NCI-H748 (cell line): ENCODE measurements around the gene ANKS3.
A peak's percentile ranks its signal among the peaks of the same experiment; 100 is the strongest.

Experiments used
- DNase-seq: peaks from one replicate; lab custom pipeline; 2025; ENCODE audit not compliant: unreplicated experiment; lab: John Stamatoyannopoulos, UW

ANKS3 gene

DNA sequence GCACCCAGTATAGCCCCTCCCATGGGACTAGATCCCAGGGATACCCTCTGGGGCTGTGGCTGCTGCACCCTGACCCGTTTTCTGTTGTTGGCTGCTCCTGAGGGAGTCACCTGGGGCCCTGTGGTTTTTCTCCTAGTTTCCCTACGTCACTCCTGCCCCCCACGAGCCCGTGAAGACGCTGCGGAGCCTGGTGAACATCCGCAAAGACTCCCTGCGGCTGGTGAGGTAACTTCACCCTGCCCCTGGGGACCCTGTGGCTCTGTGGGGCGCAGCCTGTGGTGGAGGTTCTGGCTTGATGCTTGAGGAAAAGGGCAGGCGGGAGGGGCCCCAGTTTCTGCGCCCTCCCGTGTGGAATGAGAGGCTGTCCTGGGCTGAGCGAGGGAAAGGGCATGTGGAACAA lies 82.2 kb downstream of the ANKS3 start:
- no peak for DNase-seq

DNA sequence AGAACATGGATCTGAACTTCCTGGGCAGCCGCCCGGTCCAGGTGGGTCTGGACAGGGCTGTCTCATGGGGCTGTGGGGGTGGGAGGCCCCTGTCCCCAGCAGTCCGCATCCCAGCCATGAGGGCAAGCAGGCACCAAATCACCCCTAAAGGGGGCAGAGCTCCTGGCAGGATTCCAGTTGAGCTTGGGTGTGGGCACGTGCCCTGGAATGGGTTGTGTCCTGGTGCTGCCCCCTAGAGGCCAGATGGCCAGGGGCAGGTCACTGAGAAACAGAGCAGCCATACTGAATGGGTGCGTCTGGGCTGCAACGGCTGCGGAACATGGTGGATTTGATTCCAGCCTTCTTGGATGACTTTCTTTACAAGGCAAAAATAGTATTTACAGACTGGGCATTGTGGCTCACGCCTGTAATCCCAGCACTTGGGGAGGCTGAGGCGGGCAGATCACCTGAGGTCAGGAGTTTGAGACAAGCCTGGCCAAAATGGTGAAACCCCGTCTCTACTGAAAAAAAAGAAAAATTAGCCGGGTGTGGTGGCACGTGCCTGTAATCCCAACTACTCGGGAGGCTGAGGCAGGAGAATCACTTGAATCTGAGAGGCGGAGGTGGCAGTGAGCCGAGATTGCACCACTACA lies 83.5 kb downstream of the ANKS3 start:
- peak; percentile 69 for DNase-seq

DNA sequence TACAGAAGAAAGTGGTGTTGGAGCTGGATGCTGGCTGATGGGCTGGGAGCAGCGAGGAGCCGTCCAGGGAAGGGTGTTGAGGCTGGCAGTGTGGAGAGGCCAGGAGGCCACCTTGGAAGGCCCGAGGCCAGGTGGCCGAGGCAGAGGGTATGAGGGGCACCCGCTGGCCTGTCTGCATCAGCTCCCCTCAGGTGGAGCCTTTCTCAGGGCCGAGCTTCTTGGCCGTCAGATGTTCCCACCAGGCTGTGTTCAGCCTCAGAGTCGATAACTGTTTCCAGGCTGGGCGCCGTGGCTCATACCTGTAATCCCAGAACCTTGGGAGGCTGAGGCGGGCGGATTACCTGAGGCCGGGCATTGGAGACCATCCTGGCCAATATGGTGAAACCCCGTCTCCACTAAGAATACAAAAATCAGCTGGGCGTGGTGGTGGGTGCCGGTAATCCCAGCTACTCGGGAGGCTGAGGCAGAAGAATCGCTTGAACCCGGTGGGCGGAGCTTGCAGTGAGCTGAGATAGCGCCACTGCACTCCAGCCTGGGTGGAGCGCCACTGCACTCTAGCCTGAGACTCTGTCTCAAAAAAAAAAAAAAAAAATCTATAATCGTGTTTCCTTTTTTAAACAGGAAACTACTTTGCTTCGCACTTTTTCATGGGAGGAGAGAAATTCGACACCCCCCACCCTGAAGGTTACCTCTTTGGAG lies 84.2 kb downstream of the ANKS3 start:
- no peak for DNase-seq

DNA sequence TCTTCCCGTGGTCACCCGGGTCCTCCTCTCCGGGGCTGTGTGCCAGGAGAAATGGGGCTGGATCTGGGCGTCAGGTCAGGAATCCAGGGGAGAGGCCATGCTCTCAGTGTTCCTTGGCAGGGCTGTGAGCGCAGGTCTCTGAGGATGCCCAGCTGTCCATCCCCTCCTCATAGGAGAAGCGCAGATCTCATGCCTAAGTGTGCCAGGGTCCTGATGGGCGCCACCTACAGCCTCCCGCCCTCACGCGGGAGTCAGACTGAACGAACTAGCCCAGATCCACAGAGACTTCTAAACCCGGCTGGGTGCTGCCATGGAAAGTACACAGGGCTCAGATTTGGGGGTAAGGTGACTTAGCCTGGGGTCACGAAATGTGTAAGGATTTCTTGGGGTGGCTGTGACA lies 85.2 kb downstream of the ANKS3 start:
- DNase-seq, result no peak

DNA sequence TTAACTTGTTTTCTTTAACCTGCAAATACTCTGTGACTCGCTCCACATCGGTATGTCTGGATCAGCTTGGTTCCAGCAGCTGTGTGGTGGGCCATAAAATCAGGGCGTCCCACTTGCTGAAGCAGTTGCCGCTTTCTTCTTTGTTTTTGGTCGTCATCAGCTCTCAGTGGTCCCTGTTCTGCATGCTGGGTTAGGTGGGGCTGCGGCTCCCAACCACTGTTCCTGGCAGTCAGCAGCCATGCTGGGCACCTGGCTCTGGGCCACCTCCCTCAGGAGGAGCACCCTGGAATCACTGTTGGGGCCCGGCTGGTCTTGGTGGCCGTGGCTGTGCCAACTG lies 86.5 kb downstream of the ANKS3 start:
- DNase-seq, result no peak

DNA sequence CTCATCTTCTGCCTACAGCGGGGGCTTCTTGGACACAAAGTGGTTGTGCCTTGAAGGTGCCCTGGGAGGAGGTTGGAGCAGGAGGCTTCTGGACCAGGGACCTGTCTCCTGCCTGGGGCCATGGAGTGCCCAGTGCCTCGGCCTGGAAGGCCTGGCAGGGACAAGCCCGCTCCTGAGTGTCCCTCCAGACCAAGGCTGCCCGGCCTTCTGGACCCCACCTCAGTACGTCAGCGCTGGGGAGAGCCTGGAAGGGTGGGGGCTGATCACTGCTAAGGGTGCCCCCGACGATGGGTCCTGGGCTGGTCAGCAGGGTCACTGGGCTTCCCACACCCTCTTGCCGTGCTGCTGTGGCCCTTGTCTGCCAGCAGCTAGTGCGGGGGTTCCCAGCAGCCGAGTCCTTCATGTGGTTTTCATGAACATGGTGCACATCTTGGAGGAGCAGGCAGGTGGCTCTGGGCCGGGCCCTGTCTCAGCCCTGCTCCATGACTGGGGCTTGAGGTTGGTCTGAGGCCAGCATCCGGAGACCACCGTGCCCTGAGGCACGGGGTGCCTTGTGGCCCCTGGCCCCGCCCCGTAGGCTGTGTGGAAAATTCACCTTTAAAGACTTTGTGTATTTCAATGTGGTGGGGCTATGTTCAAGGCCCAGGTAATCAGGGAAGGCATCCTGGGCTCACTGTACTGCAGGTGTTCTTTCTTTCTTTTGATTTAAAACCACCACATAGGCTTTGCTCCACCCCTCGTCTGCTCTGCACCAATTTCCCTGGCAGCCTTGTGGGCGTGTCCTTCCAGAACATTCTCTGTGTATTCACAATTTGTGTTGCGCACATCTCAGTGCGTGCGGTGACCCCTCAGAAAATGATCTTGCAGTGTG lies 87.1 kb downstream of the ANKS3 start:
- DNase-seq, result no peak
